ENCODE measurements around the gene MACC1.

GRCh38 chr7:20128001-20128400, 89.2 kb downstream of the MACC1 start:
- TF ChIP-seq CTCF (conservative IDR thresholded peaks at IDR 0.05): no peak
- no peak for TF ChIP-seq ZFX (IDR thresholded peaks at IDR 0.05)

Data from C4-2B (cell line).